Testis (tissue), 2 donors: ENCODE results near the gene PLEKHN1.

Experiments used
- POLR2A ChIP-seq: fragments of 450-650 bp; IDR thresholded peaks from one replicate; pipeline ENCODE4 v1.6.1; 2017; ENCODE audit warnings: antibody characterized with exemption, mild to moderate bottlenecking, moderate library complexity
- TF ChIP-seq, protein P1 (sequence below), 3 experiments: fragments of 450-650 bp in 2 of 3; fragments of 200-600 bp in 1 of 3; sonication (generic) in 1 of 3; IDR thresholded peaks; one replicate each; pipeline ENCODE4 v1.5.1; 2016 to 2019; ENCODE audit warnings: antibody characterized with exemption in 3 of 3, mild to moderate bottlenecking in 2 of 3, moderate library complexity in 1 of 3

DNA sequence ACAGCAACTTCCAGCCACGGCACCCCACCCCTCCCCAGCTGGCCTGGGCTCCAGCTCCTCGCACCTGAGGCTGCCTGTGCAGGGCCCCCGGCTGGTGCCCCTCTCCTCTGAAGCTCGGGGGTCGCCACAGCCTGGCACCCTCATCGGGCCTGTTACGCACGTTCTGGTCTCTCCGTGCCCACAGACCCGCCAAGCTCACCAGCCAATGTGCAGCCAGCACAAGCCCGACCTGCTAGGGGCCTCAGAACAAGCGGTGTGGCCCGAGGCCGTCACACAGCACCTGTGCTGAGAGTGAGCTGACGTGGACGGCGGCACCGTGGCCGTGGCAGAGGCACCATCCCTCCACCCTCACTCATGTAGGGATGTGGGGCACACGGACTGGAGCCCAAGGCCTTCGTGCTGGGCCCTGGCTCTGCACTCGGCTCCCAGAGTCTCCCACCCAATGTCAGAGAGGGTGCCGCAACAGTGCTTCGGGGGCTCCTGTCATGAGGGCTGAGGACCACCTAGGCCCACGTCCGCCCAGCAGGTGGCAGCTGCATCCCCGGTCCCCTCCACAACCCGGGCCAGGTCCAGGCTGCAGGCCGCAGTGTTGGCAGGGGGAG is 46.9 kb upstream of the PLEKHN1 start:
- TF ChIP-seq, protein P1, sequence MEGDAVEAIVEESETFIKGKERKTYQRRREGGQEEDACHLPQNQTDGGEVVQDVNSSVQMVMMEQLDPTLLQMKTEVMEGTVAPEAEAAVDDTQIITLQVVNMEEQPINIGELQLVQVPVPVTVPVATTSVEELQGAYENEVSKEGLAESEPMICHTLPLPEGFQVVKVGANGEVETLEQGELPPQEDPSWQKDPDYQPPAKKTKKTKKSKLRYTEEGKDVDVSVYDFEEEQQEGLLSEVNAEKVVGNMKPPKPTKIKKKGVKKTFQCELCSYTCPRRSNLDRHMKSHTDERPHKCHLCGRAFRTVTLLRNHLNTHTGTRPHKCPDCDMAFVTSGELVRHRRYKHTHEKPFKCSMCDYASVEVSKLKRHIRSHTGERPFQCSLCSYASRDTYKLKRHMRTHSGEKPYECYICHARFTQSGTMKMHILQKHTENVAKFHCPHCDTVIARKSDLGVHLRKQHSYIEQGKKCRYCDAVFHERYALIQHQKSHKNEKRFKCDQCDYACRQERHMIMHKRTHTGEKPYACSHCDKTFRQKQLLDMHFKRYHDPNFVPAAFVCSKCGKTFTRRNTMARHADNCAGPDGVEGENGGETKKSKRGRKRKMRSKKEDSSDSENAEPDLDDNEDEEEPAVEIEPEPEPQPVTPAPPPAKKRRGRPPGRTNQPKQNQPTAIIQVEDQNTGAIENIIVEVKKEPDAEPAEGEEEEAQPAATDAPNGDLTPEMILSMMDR (IDR thresholded peaks at IDR 0.05), result peak in 1 of 3 experiments; percentile 11
- TF ChIP-seq POLR2A, result no peak
